Muscle of back (tissue), 11 donors: ENCODE data around the gene AUNIP. TPM values are rescaled to one million over a fixed set of nuclear protein-coding genes. Genes with fewer than 3 reads are reported as not detected.

Source experiments
- DNase-seq, 3 donors: peaks; one replicate each; pipeline versions ENCODE4 v3.0.0 to v3.0.0-alpha.2; 2013
- polyA plus RNA-seq, 10 donors: library from polyadenylated mRNA; unstranded; fragments of 120-200 nt; gene quantifications; one replicate each; pipeline ENCODE4 v1.2.1, GENCODE V29; 2013; ENCODE audit not compliant: insufficient read length in 10 of 10

Gene AUNIP
- polyA plus RNA-seq, 10 donors = 0.78 to 2.5 (median 1.3) TPM

- DNase-seq = no peak
Measured at GRCh38 chr1:25809929-25810328, 49.3 kb downstream of the AUNIP start.

GRCh38 chr1:25809283-25809926, 49.9 kb downstream of the AUNIP start:
- no peak for DNase-seq

GRCh38 chr1:25808481-25809244, 50.6 kb downstream of the AUNIP start:
- no peak for DNase-seq

DNA sequence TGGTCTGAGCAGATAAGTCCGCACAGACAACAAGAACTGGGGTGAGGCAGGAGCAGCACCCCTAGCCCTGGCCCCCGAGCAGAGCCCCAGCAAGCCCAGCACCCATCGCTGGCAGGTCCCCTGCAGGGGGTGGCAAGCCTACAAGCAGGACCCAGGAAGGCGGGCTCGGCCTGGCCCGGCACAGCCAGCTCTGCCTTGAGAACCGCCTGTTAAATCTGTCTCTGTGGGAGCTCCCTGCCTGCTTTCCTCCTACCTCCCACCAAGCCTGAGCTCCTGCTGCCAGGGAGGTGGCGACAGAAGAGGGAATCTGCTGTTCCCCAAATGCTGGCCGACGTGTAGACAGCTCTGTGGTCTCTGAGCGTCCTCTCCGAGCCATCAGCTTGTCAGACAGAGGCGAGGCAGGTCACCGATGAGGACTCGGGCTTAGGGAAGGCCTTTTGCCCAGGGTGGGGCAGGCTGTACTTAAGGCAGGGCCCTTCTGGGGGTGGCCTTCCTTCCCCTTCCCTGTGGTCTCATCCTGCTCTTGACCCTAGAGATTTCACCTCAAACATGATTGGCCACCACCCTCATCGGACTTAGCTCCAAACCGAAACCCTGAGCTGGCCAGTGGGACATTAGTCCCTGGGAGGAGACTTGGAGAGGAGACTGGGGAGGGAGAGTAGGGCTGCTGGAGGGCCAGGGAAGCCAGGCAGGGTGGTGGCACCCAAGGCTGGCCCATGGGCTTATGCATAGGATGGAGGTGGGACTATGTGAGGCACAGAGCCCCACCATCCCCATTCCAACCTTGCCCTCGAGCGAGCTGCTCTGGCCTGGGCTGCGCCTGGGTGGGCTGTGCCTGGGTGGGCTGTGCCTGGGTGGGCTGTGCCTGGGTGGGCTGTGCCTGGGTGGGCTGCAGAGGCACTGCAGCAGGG, 51.5 kb downstream of the AUNIP start:
- DNase-seq = no peak

DNA sequence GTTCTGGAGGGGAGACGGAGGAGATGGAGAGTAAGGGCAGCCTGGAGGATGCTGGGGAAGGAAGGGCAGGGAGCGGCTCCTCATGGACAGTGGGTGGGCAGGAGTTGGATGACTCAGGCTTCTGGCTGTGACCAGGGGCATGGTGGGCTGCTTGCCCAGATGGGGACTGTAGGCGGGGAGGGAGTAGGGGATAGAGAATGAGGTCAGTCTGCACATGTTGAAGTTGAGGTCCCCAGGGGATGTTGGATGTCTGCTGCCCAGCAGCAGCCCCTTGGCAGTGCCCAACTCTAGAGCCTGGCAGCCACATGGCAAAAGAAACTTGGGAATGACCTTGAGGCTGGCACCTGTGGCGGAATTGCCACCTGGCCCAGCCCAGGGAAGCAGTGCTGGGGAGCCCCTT, 52.8 kb downstream of the AUNIP start:
- DNase-seq = peak in 1 of 3 donors; percentile 56

DNA sequence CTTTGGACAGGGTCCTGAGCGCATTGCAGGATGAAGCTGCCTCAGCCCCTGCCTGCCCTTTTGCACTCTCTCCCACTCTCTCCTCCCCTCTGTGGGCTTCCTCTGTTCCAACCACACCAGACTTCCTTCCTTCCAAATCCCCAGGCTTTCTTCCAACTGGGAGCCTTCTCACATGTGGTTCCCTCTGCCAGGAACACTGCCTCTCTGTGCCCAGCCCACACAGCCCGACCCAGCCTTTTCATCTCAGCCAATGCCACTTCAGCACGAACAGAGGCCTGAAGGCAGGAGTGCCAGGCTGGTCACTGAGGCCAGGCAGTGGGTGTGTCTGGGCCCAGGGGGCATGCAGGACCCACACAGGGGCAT, 53.4 kb downstream of the AUNIP start:
- DNase-seq = no peak

DNA sequence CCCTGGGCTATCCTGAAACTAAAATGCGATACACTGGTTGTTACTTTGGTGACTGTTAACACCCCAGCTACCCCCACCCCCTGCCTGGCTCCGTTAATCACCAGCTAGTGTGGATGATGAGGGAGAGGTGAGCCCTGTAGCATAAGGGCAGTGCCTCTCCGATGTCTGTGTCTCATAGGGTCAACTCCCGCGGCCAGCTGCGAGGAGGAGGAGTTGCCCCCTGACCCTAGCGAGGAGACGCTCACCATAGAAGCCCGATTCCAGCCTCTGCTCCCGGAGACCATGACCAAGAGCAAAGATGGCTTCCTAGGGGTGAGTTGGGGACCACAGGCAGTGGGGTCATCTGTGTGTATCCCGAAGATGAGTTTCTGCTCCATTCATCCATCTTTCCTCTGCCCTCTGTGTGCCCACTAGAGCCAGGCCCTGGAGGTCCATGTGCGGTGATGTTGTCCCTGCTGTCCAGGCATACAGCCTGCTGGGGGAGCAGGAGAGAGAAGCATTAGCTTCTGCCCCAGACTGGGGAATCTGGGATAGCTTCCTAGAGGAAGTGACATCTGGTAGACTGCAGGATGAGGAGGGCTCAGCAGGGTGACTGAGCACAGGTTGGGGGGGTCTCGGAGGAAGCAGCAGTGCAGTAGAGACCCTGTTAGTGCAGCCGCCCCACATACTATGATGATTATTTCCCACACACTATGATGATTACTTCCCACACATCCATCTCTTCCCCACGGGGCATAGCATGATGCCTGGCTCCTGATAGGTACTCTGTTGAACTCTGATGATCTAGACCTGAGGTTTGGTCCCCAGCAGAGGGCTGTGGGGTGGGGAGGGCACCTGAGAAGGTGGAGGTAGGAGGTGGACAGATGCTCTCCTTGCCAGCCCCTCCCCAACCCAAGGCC, 54.0 kb downstream of the AUNIP start:
- no peak for DNase-seq

DNA sequence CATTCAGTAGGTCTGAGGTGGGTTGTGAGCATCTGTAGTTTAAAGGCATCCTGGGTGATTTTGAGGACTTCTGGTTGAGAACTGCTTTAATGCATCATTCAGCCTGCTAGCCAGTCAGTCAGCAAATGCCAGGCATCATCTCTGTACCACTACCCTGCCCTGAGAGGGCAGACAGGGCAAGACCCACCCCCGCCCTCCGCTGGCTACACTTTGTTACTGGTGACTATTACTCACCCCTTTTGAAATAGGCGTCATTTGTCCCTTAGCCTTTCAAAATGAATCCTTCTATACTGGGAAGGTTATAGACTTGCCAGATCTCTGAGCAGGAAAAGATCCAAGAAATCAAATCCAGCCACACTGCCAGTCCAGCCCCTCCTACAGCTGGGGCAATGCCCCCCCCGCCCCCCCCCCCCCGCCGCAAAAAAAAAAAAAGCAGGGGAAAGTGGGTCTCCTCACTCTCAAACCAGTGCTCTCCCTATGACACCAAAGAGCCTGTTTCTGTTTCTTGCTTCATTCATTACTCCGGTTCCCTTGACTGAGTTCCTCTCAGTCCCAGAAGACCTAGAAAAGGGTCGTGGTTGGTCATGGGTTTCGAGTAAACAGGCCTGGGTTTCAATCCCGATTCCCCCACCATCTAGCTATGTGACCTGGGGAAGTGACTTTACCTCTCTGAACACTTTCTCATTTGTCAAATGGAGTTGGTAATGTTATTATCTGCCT, 54.9 kb downstream of the AUNIP start:
- DNase-seq = no peak

- no peak for DNase-seq
Measured at GRCh38 chr1:25803368-25803767, 55.9 kb downstream of the AUNIP start.

DNA sequence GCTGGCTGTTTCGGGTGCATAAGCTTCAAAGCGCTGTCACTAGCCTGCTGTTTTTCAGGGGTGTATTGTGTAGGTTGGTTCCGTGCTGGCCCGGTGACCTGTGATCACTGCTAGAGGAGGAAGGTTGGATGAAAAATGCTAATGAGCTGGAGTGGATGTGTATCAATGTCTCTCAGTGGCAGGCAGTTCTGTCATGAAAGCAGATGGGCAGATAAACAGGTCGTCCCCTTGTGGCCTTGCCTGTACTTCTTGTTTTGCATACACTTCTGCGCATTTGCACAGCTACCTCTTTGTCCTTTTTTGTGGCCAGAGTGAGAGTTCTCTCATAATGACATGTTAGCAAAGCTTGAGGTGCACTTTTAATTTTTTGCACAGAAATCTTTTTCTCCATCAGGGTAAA, 56.3 kb downstream of the AUNIP start:
- no peak for DNase-seq

DNA sequence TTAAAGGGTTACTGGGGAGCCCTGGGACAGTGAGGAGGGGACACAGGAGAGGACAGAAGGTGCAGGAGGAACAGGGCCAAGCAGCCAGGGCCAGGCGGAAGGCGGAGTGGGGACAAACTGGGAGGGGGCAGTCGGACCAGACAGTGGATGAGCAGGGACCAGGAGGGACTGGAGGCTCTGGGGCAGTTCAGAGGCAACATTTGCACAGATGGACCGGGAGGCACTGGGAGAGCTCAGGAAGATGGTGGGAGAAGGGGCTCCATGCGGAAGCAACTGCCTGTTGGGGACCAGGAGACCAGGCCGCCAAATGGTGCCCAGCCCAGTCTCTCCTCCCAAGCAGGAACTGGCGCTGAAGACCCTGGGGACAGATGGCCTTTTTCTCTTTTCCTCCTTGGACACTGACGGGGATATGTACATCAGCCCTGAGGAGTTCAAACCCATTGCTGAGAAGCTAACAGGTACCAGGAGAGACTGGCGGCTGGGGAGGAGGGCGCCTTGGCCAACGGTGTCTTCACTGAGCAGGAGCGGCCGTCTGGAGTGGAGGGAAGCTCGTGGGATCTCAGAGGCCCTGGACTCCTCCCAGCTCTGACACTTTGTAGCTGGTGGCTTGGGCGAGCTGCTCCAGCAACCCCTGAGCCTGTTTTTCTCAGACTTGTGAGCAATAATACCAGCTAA, 58.4 kb downstream of the AUNIP start:
- no peak for DNase-seq

- peak in 2 of 3 donors; percentile 75 to 88 for DNase-seq
Measured at GRCh38 chr1:25799935-25800702, 59.1 kb downstream of the AUNIP start, which contains the start of gene SELENON. SELENON (plus strand) TSS chr1:25800193; CDS start chr1:25800231, 38 bp downstream.

DNA sequence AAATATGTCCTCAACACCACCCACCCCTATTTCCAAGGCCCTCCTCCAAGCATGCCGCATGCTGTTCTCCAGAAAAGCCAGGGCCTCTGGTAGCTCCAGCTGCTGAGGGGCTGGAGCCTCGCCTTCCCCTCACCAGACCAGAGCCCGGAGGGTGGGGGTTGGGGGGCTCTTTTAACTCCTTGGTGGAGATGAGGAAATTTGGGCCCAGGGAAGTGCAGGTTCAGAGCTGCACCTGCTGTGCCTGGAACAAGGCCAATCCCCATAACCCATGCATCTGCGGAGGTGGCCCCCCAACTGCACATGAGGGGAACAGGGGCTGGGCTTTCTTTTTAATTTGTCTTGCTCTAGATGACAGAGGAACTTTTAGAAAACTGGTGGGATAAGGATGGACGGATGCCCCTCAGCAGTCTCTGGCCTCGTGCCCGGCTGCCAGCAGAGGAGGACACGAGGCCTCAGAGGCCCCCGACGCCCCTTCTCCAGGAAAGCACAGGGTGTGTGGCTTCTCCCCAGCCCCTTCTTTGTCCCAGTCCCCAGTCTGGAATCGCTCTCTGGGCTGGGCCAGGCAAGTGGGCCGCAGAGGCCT, 59.8 kb downstream of the AUNIP start:
- no peak for DNase-seq

- no peak for DNase-seq
Measured at GRCh38 chr1:25798666-25799351, 60.4 kb downstream of the AUNIP start.

- DNase-seq = no peak
Measured at GRCh38 chr1:25797939-25798338, 61.3 kb downstream of the AUNIP start.

- peak; percentile 56 to 83 (median 72) for DNase-seq
Measured at GRCh38 chr1:25796811-25797458, 62.3 kb downstream of the AUNIP start.

DNA sequence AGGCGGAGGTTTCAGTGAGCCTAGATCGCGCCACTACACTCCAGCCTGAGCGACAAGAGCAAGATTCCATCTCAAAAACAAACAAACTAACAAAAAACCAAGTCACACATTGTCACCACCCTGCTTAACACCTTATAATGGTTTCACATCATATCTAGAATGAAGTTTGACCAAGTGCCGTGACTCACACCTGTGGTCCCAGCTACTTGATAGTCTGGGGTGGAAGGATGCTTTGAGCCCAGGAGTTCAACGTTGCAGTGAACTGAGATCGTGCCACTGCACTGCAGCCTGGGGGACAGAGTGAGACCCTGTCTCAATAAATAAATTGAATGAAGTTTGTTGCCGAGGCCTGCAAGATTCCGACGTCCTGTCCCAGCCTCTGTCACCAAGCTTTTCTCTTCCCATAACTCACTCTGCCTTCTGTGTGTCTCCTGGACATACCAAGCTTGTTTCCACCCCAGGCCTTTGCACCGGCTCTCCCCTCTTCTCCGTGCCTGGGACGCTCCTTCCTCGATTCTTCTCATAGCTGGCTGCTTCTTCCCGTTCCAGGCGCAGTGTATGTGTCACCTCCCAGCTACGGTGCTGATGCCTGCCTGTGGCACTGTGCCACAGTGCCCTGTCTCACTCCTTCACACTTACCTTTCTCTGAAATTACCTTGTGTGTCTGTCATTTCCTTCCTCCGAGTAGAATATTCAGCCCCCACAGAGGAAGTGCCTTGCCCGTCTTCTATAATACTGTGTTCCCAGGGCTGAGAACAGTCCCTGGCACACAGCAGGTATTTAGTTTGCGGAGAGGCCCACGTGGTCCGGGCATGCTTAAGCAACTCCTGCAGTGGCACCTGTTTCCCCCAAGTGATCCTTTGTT, 63.1 kb downstream of the AUNIP start:
- no peak for DNase-seq
